Activated T-cell treated with anti-CD3 and anti-CD28 coated beads for 24 hours (primary cell): ENCODE data around the gene CPED1.
"Not testable (repeated sequence)": the region's sequence is repeated elsewhere in the genome, so short reads cannot be mapped to it uniquely, and the experiment has no call there.

ENCODE experiments used
- DNase-seq: peaks from one replicate; pipeline ENCODE4 v3.0.0-alpha.2; 2020; ENCODE audit warnings: low read depth

CPED1 gene

GRCh38 chr7:121071662-121072061 is 83.2 kb downstream of the CPED1 start:
- DNase-seq = no peak

GRCh38 chr7:121072826-121073225 is 84.3 kb downstream of the CPED1 start:
- DNase-seq = no peak

GRCh38 chr7:121073463-121074099 is 85.1 kb downstream of the CPED1 start:
- no peak for DNase-seq

GRCh38 chr7:121075424-121075841 is 86.9 kb downstream of the CPED1 start:
- not testable (repeated sequence) for DNase-seq

- no peak for DNase-seq
Measured at GRCh38 chr7:121075952-121076349, 87.4 kb downstream of the CPED1 start.

GRCh38 chr7:121076350-121077164 is 88.0 kb downstream of the CPED1 start:
- no peak for DNase-seq

GRCh38 chr7:121077165-121077630 is 88.7 kb downstream of the CPED1 start:
- DNase-seq = no peak

GRCh38 chr7:121078701-121079227 is 90.3 kb downstream of the CPED1 start:
- no peak for DNase-seq

- DNase-seq = no peak
Measured at GRCh38 chr7:121079425-121080169, 91.1 kb downstream of the CPED1 start.

GRCh38 chr7:121080257-121080912 is 91.9 kb downstream of the CPED1 start:
- DNase-seq = no peak

- no peak for DNase-seq
Measured at GRCh38 chr7:121080913-121081326, 92.4 kb downstream of the CPED1 start.

GRCh38 chr7:121081327-121081936 is 92.9 kb downstream of the CPED1 start:
- no peak for DNase-seq

GRCh38 chr7:121082400-121083101 is 94.0 kb downstream of the CPED1 start:
- DNase-seq = no peak

GRCh38 chr7:121083138-121083789 is 94.8 kb downstream of the CPED1 start:
- no peak for DNase-seq

- DNase-seq = no peak
Measured at GRCh38 chr7:121083790-121084251, 95.3 kb downstream of the CPED1 start.

GRCh38 chr7:121084256-121084655 is 95.7 kb downstream of the CPED1 start:
- no peak for DNase-seq

- no peak for DNase-seq
Measured at GRCh38 chr7:121084748-121085336, 96.3 kb downstream of the CPED1 start.

- DNase-seq = no peak
Measured at GRCh38 chr7:121085922-121086321, 97.4 kb downstream of the CPED1 start.

GRCh38 chr7:121088870-121089269 is 100.4 kb downstream of the CPED1 start:
- DNase-seq = no peak

GRCh38 chr7:121094829-121095228 is 106.3 kb downstream of the CPED1 start:
- no peak for DNase-seq
